Activated CD4-positive, alpha-beta T cell treated with anti-CD3 and anti-CD28 coated beads, Interleukin-2, amount 10 ng/mL, durations not matched to agents 7 days and 5 days (primary cell): ENCODE results near the gene PAN3. TPM values are rescaled to one million over a fixed set of nuclear protein-coding genes. Genes with fewer than 3 reads are reported as not detected.

Experiments
- CTCF ChIA-PET: fragments of 350-600 bp; sonication (Branson Sonifier 250); formaldehyde crosslinking; loops from one replicate; lab custom pipeline; 2021; ENCODE audit warnings: antibody characterized with exemption; lab: Charles Lee
- POLR2A ChIA-PET: fragments of 350-600 bp; sonication (Branson Sonifier 250); formaldehyde crosslinking; loops from one replicate; lab custom pipeline; 2021; ENCODE audit warnings: antibody characterized with exemption; lab: Charles Lee
- DNase-seq: peaks from one replicate; pipeline ENCODE4 v3.0.0-alpha.2; 2020
- H3K27ac Mint-ChIP-seq: one replicate; pipeline ENCODE4 v1.8.0; 2021; ENCODE audit warnings: mild to moderate bottlenecking, moderate library complexity, mixed read lengths
- H3K27me3 Mint-ChIP-seq: one replicate; pipeline ENCODE4 v1.8.0; 2021; ENCODE audit warnings: mixed read lengths
- H3K36me3 Mint-ChIP-seq: one replicate; pipeline ENCODE4 v1.8.0; 2021; ENCODE audit warnings: low read depth, mixed read lengths
- H3K4me1 Mint-ChIP-seq: one replicate; pipeline ENCODE4 v1.8.0; 2021; ENCODE audit warnings: mixed read lengths
- H3K4me3 Mint-ChIP-seq: one replicate; pipeline ENCODE4 v1.8.0; 2021; ENCODE audit warnings: mild to moderate bottlenecking, moderate library complexity, mixed read lengths
- H3K9me3 Mint-ChIP-seq: one replicate; pipeline ENCODE4 v1.8.0; 2021; ENCODE audit warnings: mixed read lengths
- total RNA-seq, 2 experiments: library from RNA; stranded (reverse); gene quantifications; one replicate each; pipeline ENCODE4 v1.2.3, GENCODE V29; 2021

Gene PAN3
- total RNA-seq, 2 experiments from 2014 or later: 46.1 to 47.1 TPM

DNA sequence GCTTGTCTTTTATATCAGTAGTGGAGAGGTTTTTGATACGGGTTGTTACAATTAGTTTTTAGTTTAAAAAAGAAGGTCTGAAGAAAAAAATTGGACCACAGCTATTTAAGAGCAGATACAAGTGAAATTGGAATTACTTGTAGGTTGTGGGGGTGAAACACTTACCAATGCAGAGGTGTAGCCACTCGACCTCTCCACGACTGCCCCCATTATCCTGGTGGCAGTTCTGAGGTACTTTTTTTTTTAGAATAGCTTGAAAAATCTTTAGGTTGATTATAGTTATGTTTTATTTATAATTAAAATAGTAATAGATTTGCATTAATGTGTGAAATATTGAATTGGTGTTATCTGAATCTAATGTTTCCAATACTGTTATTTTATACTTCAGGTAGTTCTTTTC lies 60.7 kb downstream of the PAN3 start:
- DNase-seq: no peak
- H3K4me1 Mint-ChIP-seq: peaks cover 3% of the 10 kb centered on the region
- no peak overlapping the region for H3K4me3 Mint-ChIP-seq
- CTCF ChIA-PET: interaction anchor here (1.2 kb wide), 1 partner anchor 10 kb away, joined by 4 read pairs; no protein-coding TSS in a partner anchor
- H3K36me3 Mint-ChIP-seq: peaks cover 16% of the 10 kb centered on the region
- POLR2A ChIA-PET: no interaction called here
- no peaks in the 10 kb centered on the region for H3K9me3 Mint-ChIP-seq
- no peaks in the 10 kb centered on the region for H3K27me3 Mint-ChIP-seq
- H3K27ac Mint-ChIP-seq: no peak overlapping the region

DNA sequence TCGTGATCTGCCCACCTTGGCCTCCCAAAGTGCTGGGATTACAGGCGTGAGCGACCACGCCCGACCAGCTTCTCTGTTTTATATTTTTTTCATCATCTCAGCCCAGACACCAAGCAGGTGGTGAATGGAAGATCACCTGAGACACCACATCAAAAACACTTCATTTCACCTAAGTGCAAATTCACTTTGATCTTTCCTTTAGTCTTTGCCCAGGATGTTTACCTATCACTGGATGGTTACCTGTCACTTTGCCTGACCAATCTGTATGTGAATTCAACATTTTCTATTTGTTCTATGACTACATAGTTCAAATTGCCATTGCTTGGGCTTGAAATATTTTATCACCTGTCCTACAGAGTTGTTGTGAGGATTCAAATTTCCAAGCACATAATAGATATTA lies 65.7 kb downstream of the PAN3 start:
- ChIA-PET POLR2A (no interaction called here), CTCF (no interaction called here)
- H3K36me3 Mint-ChIP-seq: peaks cover 37% of the 10 kb centered on the region
- H3K9me3 Mint-ChIP-seq: no peaks in the 10 kb centered on the region
- no peaks in the 10 kb centered on the region for H3K27me3 Mint-ChIP-seq
- H3K27ac Mint-ChIP-seq: no peak overlapping the region
- peaks cover 15% of the 10 kb centered on the region for H3K4me1 Mint-ChIP-seq
- no peak overlapping the region for H3K4me3 Mint-ChIP-seq
- DNase-seq: no peak

DNA sequence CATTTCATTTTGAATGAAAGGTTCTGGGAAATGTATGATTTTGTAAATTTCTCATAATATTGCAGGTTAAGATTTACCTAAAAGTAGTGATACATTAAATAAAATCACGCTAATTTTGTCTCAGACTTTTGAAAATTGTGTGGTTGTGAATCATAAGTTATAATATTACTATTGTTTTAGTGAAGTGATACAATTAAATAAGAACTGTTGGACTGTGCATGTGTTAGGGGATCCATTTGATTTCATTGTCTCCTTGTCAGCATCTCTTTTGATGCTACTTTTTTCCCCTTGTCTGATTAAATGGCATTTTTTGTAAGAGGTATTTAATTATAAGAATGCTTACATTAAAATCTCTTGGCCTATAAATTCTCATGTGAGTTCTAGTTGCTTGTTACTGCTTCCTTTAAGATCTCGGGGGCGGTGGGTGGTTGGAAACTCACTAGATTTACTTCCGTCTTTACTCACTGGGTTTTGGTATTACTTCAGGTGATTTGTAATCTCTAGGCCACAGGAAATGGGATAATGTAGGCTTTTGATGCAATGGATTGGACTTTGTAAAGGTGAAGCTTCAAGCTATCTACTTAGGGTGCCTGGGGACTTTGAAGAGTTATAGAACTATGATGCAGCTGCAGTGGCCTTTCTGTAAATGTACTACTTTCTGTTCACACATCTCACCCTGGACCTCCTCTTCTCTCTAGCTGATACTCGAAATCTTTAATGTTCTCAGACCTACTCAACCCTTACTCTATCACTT lies 66.5 kb downstream of the PAN3 start:
- Mint-ChIP-seq H3K36me3 (peaks cover 42% of the 10 kb centered on the region), H3K9me3 (no peaks in the 10 kb centered on the region), H3K27me3 (no peaks in the 10 kb centered on the region), H3K4me3 (no peak overlapping the region), H3K27ac (no peak overlapping the region), H3K4me1 (peaks cover 15% of the 10 kb centered on the region)
- ChIA-PET CTCF (no interaction called here), POLR2A (no interaction called here)
- DNase-seq: no peak

DNA sequence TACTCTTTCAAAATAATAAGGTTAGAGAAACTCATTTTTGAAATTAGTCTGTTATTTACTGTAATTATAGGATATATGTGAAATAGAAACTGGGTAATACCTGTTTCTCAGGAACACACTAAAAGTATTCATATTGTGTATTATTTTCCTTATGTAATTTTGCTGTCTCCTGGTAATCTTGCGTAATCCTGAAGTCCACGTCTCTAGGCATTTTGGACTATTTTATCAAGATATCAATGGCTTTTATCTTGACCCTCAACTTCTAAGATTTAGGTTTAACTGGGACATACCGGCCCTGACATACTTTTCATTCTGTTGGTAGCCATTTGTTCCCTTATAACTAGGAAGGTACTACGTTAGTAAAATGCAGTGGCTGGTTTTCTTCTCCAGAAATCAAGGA lies 80.3 kb downstream of the PAN3 start:
- Mint-ChIP-seq H3K9me3 (peaks cover 5% of the 10 kb centered on the region), H3K27me3 (no peaks in the 10 kb centered on the region), H3K4me1 (no peaks in the 10 kb centered on the region), H3K27ac (no peak overlapping the region), H3K4me3 (no peak overlapping the region), H3K36me3 (peaks cover 15% of the 10 kb centered on the region)
- POLR2A ChIA-PET: no interaction called here
- CTCF ChIA-PET: no interaction called here
- DNase-seq: no peak

DNA sequence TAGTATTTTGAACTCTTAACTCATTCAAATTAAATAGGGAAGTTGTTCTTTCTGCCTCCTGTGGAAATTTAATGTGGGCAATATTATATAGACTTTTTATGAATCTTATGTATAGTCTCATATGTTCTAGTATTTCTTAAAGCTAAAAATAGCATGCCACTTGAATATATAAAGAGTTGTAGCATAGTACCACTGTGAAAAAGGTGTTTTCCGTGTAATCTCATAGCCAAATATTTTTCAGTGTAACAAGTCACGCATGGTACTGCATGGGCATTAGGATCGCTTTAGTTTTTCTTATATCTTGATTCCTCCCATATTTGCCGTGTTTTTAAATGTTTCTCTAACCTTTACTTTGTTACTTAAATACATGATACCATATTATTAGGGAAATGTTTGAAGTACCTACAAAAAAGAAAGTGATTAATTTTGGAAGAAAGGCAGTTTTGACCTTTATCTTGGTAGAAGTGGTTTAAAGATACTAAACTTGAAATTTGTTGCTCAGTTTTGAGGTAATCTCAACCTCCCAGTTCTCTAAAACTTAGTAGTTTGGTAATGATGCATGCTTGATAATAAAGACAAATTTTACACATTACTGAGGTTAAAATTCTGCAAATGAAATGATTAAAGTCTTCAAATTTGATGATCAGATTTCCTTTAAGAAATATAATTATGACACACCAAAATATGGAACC lies 81.2 kb downstream of the PAN3 start:
- POLR2A ChIA-PET: no interaction called here
- H3K27ac Mint-ChIP-seq: no peak overlapping the region
- H3K4me3 Mint-ChIP-seq: no peak overlapping the region
- CTCF ChIA-PET: no interaction called here
- H3K9me3 Mint-ChIP-seq: peaks cover 1% of the 10 kb centered on the region
- H3K27me3 Mint-ChIP-seq: no peaks in the 10 kb centered on the region
- DNase-seq: no peak
- H3K4me1 Mint-ChIP-seq: no peaks in the 10 kb centered on the region
- H3K36me3 Mint-ChIP-seq: peaks cover 12% of the 10 kb centered on the region

DNA sequence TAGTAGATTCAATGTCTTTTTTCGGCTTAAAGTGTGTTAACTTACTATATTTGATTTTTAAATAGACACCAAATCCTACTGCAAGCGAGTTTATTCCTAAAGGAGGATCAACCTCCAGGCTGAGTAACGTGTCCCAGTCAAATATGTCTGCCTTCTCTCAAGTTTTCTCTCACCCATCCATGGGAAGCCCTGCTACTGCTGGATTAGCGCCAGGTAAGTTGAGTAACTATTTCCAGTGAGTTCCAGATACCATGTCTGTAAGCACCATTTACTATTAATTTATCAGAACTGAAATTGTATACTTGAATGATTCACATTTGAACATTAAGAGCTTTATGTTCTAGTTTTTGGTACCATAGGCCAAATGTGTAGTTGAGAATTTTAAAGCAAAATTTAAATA lies 81.8 kb downstream of the PAN3 start:
- peaks cover 10% of the 10 kb centered on the region for H3K36me3 Mint-ChIP-seq
- POLR2A ChIA-PET: no interaction called here
- H3K4me3 Mint-ChIP-seq: no peak overlapping the region
- CTCF ChIA-PET: no interaction called here
- H3K9me3 Mint-ChIP-seq: no peaks in the 10 kb centered on the region
- no peak for DNase-seq
- H3K27ac Mint-ChIP-seq: no peak overlapping the region
- no peaks in the 10 kb centered on the region for H3K27me3 Mint-ChIP-seq
- no peaks in the 10 kb centered on the region for H3K4me1 Mint-ChIP-seq

DNA sequence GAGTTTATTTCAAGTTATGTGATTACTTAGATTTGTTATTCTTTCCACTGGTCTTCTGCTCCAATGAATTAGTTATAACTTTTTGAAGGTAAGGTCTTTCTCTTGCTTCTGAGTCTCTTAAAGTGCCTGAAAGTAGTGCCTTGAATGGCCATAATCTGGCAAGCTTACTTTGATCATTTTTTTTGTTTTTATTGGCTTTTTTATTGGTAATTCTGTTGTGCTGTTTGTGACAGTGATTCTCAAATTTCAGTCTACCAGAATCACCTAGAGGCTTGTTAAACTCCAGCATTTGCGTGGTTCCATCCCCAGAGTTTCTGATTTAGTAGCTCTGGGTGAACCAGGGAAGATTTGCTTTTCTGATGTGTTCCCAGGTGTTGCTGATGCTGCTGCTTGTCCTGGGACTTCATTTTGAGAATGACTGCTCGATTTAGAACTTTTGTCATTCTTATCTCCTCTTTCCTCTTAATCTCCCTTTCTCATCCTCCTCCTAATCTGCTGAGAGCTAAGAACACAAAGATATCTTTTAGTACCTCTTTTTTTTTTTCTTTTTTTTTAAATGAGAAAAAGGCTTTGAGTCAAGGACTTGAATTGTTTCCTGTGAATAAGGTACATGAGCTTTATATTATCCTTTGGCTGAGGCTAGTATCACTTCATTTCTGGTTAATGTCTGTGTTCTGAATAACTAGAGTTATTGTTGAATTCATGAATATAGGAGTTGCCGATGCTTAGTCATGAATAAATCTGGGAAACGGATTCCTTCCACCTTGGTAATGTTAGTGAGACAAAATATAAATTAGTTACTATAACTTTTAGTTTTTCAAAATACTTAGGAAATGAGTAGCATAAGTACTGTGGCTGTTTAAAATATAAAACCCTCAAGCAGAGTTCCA lies 91.4 kb downstream of the PAN3 start:
- peaks cover 30% of the 10 kb centered on the region for H3K36me3 Mint-ChIP-seq
- H3K27ac Mint-ChIP-seq: no peak overlapping the region
- H3K27me3 Mint-ChIP-seq: no peaks in the 10 kb centered on the region
- POLR2A ChIA-PET: no interaction called here
- no peak overlapping the region for H3K4me3 Mint-ChIP-seq
- no peaks in the 10 kb centered on the region for H3K9me3 Mint-ChIP-seq
- DNase-seq: no peak
- CTCF ChIA-PET: interaction anchor here (0.5 to 0.6 kb wide), 2 partner anchors 101 to 601 kb away, joined by 3 to 4 read pairs; no protein-coding TSS in a partner anchor
- no peaks in the 10 kb centered on the region for H3K4me1 Mint-ChIP-seq

DNA sequence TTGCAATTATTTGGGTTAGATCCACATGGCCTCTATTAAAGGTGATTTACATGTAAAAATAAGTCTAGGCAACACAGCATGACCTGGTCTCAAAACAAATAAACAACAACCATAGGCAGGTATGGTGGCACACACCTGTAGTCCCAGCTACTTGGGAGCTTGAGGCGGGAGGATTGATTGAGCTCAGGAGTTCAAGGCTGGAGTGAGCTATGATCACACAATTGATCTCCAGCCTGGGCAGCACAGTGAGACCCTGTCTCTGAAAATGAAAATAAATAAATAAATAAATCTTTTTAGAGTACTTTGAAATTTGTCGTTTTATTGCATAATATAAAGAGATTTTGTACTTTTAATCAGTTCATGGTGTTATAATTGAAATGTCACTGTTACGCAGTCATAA lies 93.3 kb downstream of the PAN3 start:
- no peaks in the 10 kb centered on the region for H3K27me3 Mint-ChIP-seq
- peaks cover 29% of the 10 kb centered on the region for H3K36me3 Mint-ChIP-seq
- ChIA-PET CTCF (no interaction called here), POLR2A (no interaction called here)
- H3K9me3 Mint-ChIP-seq: no peaks in the 10 kb centered on the region
- H3K4me3 Mint-ChIP-seq: no peak overlapping the region
- DNase-seq: no peak
- H3K27ac Mint-ChIP-seq: no peak overlapping the region
- H3K4me1 Mint-ChIP-seq: no peaks in the 10 kb centered on the region

DNA sequence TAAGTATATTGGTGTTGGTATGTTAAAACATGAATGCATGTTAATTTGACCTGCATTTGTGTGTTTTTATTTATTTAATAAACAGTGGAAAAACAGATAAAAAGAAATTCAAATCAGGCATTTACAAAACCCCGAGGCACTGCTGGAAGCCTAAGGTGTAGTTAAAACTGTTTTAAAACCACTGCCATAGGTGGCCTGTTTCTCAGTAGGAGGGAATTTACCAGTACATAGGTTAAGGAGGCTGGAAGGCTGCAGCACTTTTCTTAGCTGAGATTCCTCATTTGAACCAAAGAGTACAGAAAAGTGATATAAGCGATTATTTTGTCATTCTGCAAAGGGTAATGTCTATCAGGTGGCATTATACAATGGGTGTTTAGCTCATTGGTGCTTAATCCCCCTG lies 99.6 kb downstream of the PAN3 start:
- no peak overlapping the region for H3K4me3 Mint-ChIP-seq
- no peaks in the 10 kb centered on the region for H3K27me3 Mint-ChIP-seq
- ChIA-PET CTCF (interaction anchor here (1.3 kb wide), 1 partner anchor 26 kb away, joined by 3 read pairs; no protein-coding TSS in a partner anchor), POLR2A (no interaction called here)
- no peak for DNase-seq
- H3K9me3 Mint-ChIP-seq: no peaks in the 10 kb centered on the region
- H3K27ac Mint-ChIP-seq: no peak overlapping the region
- H3K4me1 Mint-ChIP-seq: no peaks in the 10 kb centered on the region
- peaks cover 31% of the 10 kb centered on the region for H3K36me3 Mint-ChIP-seq

DNA sequence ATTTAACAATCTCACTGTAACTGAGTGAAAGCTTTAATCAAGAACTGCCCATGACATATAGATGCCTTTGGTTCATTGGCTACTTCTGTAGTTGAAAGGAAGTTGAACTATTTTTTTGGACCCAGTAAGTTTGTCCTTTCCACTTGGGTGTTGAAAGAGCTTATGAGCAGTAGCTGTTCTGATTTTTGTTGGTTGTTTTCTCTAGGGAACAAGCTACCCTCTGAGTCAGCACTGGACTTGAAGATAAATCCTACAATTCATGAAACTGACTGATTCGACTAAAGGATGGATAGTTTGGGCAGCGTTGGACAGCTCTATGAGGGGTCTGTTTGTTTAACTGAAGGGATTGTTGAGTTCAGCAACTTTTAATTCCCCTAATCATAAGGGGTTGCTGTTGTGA lies 101.0 kb downstream of the PAN3 start:
- H3K9me3 Mint-ChIP-seq: no peaks in the 10 kb centered on the region
- H3K4me1 Mint-ChIP-seq: no peaks in the 10 kb centered on the region
- H3K36me3 Mint-ChIP-seq: peaks cover 38% of the 10 kb centered on the region
- no peak overlapping the region for H3K4me3 Mint-ChIP-seq
- no peaks in the 10 kb centered on the region for H3K27me3 Mint-ChIP-seq
- ChIA-PET CTCF (no interaction called here), POLR2A (no interaction called here)
- H3K27ac Mint-ChIP-seq: no peak overlapping the region
- DNase-seq: no peak

DNA sequence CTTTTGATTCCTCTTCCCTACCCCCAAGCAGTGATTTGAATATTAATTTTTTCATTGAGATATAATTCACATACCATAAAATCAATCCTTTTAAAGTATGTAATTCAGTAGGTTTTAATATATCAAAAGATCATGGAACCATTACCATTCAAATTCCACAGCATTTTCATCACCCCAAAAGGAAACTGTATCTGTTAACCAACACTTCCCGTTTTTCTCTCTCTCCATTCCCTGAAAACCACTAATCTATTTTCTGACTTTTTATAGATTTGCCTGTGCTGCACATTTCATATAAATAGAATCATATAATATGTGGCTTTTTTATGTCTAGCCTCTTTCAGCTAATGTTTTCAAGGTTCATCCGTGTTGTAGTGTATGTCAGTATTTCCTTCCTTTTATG lies 107.1 kb downstream of the PAN3 start:
- Mint-ChIP-seq H3K36me3 (peaks cover 68% of the 10 kb centered on the region), H3K4me1 (peaks cover 20% of the 10 kb centered on the region)
- CTCF ChIA-PET: no interaction called here

DNA sequence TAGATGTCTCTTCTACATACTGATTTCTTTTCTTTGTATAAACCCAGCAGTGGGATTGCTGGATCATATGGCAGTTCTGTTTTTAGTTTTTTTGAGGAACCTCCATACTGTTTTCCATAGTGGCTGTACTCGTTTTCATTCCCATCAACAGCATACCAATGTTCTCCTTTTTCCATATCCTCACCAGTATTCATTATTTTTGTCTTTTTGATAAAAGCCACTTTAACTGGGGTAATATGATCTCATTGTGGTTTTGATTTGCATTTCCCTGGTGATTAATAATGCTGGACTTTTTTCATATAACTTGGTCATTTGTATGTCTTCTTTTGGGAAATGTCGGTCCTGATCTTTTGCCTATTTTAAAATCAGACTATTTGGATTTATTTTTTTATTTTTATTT lies 108.5 kb downstream of the PAN3 start:
- Mint-ChIP-seq H3K36me3 (peaks cover 67% of the 10 kb centered on the region), H3K9me3 (peaks cover 8% of the 10 kb centered on the region), H3K4me1 (peaks cover 30% of the 10 kb centered on the region), H3K4me3 (no peak overlapping the region), H3K27me3 (no peaks in the 10 kb centered on the region), H3K27ac (no peak overlapping the region)
- ChIA-PET POLR2A (no interaction called here), CTCF (no interaction called here)
- DNase-seq: no peak

More for the DNA sequence above, 107.1 kb downstream of the PAN3 start:
- Mint-ChIP-seq H3K27me3 (no peaks in the 10 kb centered on the region), H3K9me3 (peaks cover 8% of the 10 kb centered on the region), H3K27ac (no peak overlapping the region), H3K4me3 (no peak overlapping the region)
- DNase-seq: no peak
- POLR2A ChIA-PET: no interaction called here

DNA sequence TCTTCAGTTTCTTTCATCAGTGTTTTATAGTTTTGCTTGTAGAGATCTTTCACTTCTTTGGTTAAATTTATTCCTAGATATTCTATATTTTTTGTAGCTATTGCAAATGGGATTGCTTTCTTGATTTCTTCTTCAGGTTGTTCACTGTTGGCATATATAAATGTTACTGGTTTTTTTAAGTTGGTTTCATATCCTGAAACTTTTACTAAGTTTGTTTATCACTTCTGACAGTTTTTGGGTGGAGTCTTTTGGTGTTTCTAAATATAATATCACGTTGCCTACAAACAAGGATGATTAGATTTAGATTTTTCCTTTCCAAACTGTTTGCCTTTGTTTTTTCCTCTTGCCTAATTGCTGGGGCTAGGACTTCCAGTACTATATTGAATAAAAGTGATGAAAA lies 109.7 kb downstream of the PAN3 start:
- no peaks in the 10 kb centered on the region for H3K27me3 Mint-ChIP-seq
- peaks cover 8% of the 10 kb centered on the region for H3K9me3 Mint-ChIP-seq
- no peak overlapping the region for H3K4me3 Mint-ChIP-seq
- ChIA-PET CTCF (interaction anchor here (0.5 kb wide), 1 partner anchor 15 kb away, joined by 5 read pairs; no protein-coding TSS in a partner anchor), POLR2A (no interaction called here)
- H3K27ac Mint-ChIP-seq: peak overlapping the region; percentile 20
- DNase-seq: no peak
- peaks cover 30% of the 10 kb centered on the region for H3K4me1 Mint-ChIP-seq
- peaks cover 60% of the 10 kb centered on the region for H3K36me3 Mint-ChIP-seq
